ENCODE results near the gene CCDC182.

GRCh38 chr17:57720386-57721035 is 24.6 kb downstream of the CCDC182 start:
- no peak for TF ChIP-seq EZH2 (IDR thresholded peaks at IDR 0.05; ENCODE audit: borderline replicate concordance, low read depth, low read length, severe bottlenecking)
- TF ChIP-seq CTCF (IDR thresholded peaks at IDR 0.05; ENCODE audit: borderline replicate concordance, extremely low read depth, low read length, poor library complexity, severe bottlenecking), result no peak

Measured in DND-41 (cell line).